Hepatocyte (in vitro differentiated cells): ENCODE data around the gene BGN.

Source experiments
- EZH2 ChIP-seq: fragments of 200-600 bp; sonication (generic); IDR thresholded peaks from 2 replicates; pipeline ENCODE4 v1.6.1; 2016; ENCODE audit warnings: antibody characterized with exemption, mild to moderate bottlenecking, borderline replicate concordance
- EZH2phosphoT487 ChIP-seq: fragments of 200-600 bp; sonication (generic); IDR thresholded peaks from one replicate; pipeline ENCODE4 v1.6.1; 2018; ENCODE audit warnings: antibody characterized with exemption, mild to moderate bottlenecking, low read depth, moderate library complexity; ENCODE audit not compliant: unreplicated experiment, severe bottlenecking
- TF ChIP-seq, protein P1 (sequence below): fragments of 200-600 bp; sonication (generic); IDR thresholded peaks from 2 replicates; pipeline ENCODE4 v1.5.1; 2016; ENCODE audit warnings: antibody characterized with exemption, mild to moderate bottlenecking; ENCODE audit not compliant: poor library complexity

DNA sequence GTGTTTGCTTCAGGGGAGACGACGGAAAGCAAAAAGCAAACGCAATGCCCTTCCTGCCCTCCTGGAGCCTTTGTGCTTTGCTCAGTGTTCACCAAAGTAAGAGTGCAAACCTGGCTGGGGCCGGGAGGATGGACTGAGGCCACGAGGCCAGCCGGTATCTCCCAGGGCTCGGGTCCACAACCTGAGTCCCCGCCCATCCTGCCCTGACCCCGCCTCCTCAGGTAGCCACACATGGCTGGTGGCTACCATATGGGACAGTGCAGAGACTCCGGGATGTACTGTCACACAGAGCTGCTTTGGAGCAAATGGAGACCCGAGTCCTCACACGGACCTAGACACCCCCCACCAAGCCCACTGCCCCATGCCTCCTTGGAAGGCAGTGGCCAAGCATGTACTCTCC, 27.5 kb downstream of the BGN start:
- TF ChIP-seq, protein P1, sequence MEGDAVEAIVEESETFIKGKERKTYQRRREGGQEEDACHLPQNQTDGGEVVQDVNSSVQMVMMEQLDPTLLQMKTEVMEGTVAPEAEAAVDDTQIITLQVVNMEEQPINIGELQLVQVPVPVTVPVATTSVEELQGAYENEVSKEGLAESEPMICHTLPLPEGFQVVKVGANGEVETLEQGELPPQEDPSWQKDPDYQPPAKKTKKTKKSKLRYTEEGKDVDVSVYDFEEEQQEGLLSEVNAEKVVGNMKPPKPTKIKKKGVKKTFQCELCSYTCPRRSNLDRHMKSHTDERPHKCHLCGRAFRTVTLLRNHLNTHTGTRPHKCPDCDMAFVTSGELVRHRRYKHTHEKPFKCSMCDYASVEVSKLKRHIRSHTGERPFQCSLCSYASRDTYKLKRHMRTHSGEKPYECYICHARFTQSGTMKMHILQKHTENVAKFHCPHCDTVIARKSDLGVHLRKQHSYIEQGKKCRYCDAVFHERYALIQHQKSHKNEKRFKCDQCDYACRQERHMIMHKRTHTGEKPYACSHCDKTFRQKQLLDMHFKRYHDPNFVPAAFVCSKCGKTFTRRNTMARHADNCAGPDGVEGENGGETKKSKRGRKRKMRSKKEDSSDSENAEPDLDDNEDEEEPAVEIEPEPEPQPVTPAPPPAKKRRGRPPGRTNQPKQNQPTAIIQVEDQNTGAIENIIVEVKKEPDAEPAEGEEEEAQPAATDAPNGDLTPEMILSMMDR, result no peak
- TF ChIP-seq EZH2 (no peak), EZH2phosphoT487 (no peak)
